NCI-H2171 (cell line): ENCODE results near the gene SLC17A9.

Experiments used
- DNase-seq: peaks from one replicate; lab custom pipeline; 2025; lab: John Stamatoyannopoulos, UW

Gene SLC17A9

DNA sequence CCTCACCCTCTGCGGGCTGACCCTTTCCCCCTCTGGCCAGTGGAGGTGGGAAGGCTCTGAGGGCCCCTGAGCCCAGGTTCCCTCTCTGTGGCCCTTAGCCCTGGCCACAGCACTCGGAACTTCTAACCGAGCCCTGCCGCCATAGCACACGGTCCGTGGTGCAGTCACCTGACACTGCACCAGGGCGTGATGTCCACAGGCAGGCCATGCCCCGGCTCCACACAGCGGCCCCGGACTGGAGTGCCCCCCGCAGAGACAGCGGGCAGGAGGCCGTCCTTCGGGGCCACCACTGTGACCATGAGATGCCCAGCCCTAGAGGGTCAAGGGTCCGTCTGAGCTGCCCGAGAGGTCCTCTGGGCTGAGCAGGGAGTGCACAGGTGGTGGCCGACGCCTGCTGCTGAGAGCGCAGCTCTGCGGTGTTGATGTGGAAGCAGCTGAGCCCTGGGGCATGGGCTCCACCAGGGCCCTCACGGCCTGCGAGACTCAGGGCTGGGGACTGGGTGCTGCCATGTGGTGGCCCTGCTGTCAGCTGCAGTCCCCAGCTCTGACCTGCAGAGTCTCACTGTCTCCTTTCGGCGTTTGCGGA lies 65.4 kb downstream of the SLC17A9 start:
- DNase-seq, result no peak
